ENCODE data around the gene MRPL3.

The MRPL3 gene

DNA sequence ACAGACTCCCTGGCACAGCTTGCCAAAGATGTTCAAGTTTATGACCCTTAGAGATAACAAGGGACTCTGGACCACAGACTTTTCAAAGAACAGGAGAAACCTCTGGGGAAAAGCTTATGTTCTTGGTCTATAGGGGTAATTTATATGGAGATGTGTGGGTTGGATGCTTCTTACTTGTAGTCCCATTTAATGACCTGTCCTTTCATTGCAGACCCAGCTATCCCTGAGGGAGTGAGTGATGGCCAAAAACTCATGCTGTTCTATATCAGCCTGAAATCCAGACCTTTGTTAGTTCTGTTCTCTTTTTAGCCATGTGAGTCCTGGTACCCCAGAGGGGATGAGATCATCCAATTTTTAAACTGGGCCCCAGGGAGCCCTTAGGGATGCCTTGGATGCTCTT lies 43.7 kb upstream of the MRPL3 start:
- intact Hi-C loops (cut with DNase I; ENCODE audit: low total_unique reads): no loop called here
- no peak overlapping the region for H3K4me3 ChIP-seq

DNA sequence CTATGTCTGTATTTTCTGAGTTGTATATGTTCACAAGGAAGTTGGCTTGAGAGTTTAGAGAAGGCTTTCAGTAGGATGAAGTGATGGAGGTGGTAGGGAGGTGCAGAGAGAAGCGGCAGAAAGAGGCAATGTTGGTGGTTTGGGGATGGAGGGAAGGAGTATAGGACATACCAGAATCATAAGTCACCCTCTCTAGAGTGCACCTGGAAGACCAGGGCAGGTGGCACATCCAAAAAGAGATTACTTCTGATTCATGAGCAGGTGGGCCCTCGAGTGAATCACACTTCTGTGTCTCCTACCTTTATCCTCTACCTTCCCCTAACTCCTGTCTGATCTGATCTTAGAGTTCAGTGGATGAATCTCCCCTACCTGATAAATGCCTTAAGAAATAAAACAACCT lies 41.8 kb upstream of the MRPL3 start:
- Histone ChIP-seq H3K9me3 (no peaks in the 10 kb centered on the region), H3K4me1 (peaks cover 0 to 19% (median 2%) of the 10 kb centered on the region in 4 donors), H3K36me3 (no peaks in the 10 kb centered on the region), H3K27me3 (no peaks in the 10 kb centered on the region), H3K27ac (no peak overlapping the region), H3K4me3 (no peak overlapping the region)
- DNase-seq: no peak
- TF ChIP-seq, protein P1, sequence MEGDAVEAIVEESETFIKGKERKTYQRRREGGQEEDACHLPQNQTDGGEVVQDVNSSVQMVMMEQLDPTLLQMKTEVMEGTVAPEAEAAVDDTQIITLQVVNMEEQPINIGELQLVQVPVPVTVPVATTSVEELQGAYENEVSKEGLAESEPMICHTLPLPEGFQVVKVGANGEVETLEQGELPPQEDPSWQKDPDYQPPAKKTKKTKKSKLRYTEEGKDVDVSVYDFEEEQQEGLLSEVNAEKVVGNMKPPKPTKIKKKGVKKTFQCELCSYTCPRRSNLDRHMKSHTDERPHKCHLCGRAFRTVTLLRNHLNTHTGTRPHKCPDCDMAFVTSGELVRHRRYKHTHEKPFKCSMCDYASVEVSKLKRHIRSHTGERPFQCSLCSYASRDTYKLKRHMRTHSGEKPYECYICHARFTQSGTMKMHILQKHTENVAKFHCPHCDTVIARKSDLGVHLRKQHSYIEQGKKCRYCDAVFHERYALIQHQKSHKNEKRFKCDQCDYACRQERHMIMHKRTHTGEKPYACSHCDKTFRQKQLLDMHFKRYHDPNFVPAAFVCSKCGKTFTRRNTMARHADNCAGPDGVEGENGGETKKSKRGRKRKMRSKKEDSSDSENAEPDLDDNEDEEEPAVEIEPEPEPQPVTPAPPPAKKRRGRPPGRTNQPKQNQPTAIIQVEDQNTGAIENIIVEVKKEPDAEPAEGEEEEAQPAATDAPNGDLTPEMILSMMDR (IDR thresholded peaks at IDR 0.05): no peak
- intact Hi-C loops (cut with DNase I; ENCODE audit: low total_unique reads): no loop called here

More for the DNA sequence above, 43.7 kb upstream of the MRPL3 start:
- H3K36me3 ChIP-seq: no peaks in the 10 kb centered on the region
- no peak for DNase-seq
- no peak overlapping the region for H3K27ac ChIP-seq
- TF ChIP-seq, protein P1 (IDR thresholded peaks at IDR 0.05): no peak
- H3K9me3 ChIP-seq: no peaks in the 10 kb centered on the region
- H3K4me1 ChIP-seq: peaks cover 0 to 6% (median 2%) of the 10 kb centered on the region in 4 donors
- H3K27me3 ChIP-seq: no peaks in the 10 kb centered on the region

DNA sequence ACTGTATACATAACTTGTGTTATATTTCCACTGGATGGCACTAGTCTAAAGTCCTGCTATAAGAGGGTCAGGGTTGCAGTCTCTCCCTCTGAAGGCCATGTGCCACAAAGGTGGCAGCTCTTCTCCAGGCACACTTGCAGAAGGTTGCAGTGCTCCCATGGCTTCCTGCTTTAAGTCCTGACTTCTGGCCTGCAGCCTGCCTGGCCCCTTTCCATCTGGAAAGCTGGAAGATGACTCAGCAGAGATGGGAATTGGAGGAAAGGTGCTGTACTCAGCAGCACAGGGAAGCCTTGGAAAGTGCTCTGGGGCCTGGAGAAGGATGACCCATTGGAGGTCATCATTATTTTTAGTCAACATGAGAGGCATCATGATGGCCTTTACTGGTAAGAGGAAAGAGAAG lies 40.9 kb upstream of the MRPL3 start:
- DNase-seq: peak in 1 of 2 donors; percentile 23
- TF ChIP-seq, protein P1 (IDR thresholded peaks at IDR 0.05): no peak

DNA sequence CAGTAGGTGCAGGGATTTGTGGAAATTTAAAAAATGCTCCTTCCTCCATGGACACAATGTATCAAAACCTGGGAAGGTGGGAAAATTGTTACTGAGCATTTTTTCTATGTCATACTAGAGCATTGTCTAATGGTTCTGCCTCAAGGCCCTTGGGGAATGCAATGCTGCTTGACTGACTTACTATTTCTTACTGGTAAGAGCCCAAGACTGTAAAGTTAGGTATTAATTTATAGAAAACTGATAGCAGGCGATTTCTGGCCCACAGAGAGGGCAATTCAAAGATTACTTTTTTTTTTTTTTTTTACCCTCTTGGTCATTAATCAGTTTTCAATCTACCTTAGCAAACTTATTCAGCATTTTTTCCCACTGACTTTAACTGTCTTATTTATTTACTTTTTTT lies 38.5 kb upstream of the MRPL3 start:
- no peaks in the 10 kb centered on the region for H3K27me3 ChIP-seq
- intact Hi-C loops (cut with DNase I; ENCODE audit: low total_unique reads): no loop called here
- H3K9me3 ChIP-seq: no peaks in the 10 kb centered on the region
- peaks cover 0 to 19% (median 2%) of the 10 kb centered on the region in 4 donors for H3K4me1 ChIP-seq
- TF ChIP-seq, protein P1 (IDR thresholded peaks at IDR 0.05): no peak
- no peak overlapping the region for H3K4me3 ChIP-seq
- no peak for DNase-seq
- no peaks in the 10 kb centered on the region for H3K36me3 ChIP-seq
- H3K27ac ChIP-seq: no peak overlapping the region

More for the DNA sequence above, 40.9 kb upstream of the MRPL3 start:
- Histone ChIP-seq H3K9me3 (no peaks in the 10 kb centered on the region), H3K4me1 (peaks cover 0 to 19% (median 2%) of the 10 kb centered on the region in 4 donors), H3K4me3 (no peak overlapping the region), H3K27me3 (no peaks in the 10 kb centered on the region), H3K27ac (no peak overlapping the region), H3K36me3 (no peaks in the 10 kb centered on the region)
- intact Hi-C loops (cut with DNase I; ENCODE audit: low total_unique reads): no loop called here

DNA sequence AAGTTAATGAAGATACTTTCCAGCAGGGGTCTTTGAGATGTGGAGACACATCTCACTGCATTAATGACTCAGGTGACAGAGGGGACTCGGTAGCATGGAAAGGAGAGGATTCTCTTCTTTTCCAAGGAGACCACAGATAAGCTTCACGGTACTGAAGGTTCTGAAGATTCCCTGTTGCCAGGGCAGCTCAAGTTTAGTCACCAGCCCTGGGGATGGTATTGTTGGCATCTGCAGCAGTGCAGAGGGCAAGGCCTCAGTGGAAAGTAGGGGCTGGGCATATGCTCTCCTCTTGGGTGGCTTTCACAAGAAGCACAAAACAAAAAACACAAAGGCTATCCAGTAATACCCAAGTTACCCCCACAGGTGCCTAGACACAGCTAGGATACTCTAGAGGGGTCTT lies 38.0 kb upstream of the MRPL3 start:
- no peaks in the 10 kb centered on the region for H3K27me3 ChIP-seq
- intact Hi-C loops (cut with DNase I; ENCODE audit: low total_unique reads): no loop called here
- no peak for DNase-seq

More for the DNA sequence above, 38.0 kb upstream of the MRPL3 start:
- TF ChIP-seq, protein P1 (IDR thresholded peaks at IDR 0.05): no peak
- no peak overlapping the region for H3K27ac ChIP-seq
- H3K36me3 ChIP-seq: no peaks in the 10 kb centered on the region
- H3K9me3 ChIP-seq: no peaks in the 10 kb centered on the region
- peaks cover 0 to 19% (median 2%) of the 10 kb centered on the region in 4 donors for H3K4me1 ChIP-seq
- H3K4me3 ChIP-seq: no peak overlapping the region
